Inflammatory macrophage treated with lipopolysaccharide for 1 hour (primary cell): ENCODE results near the gene SPAG16.

Source experiments
- DNase-seq, 2 donors: peaks; one replicate each; pipeline ENCODE4 v3.0.0-alpha.2; 2020 to 2022

SPAG16 gene

GRCh38 chr2:214103276-214104001 lies 819.2 kb downstream of the SPAG16 start:
- DNase-seq = no peak

GRCh38 chr2:214104219-214104618 lies 820.0 kb downstream of the SPAG16 start:
- DNase-seq = no peak

GRCh38 chr2:214104967-214105366 lies 820.7 kb downstream of the SPAG16 start:
- DNase-seq = no peak

DNA sequence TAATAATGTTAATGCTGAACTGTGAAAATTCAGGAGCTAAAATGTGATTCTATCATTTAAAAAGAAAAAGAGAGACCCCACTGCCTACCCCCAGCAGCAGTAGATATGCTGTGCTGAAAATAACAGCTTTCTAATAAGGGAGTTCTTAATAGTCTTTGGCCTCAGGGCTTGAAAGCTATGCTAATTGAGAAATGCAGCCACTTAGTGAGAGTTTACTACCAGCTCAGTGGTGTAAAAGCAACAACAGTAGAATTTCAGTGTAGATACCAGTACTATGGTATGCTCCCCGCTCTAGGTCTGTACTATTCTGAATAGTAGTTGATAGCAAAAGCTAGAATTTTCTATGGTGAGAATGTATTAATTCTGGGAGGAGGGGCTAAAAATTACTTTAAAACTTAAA lies 823.5 kb downstream of the SPAG16 start:
- no peak for DNase-seq

DNA sequence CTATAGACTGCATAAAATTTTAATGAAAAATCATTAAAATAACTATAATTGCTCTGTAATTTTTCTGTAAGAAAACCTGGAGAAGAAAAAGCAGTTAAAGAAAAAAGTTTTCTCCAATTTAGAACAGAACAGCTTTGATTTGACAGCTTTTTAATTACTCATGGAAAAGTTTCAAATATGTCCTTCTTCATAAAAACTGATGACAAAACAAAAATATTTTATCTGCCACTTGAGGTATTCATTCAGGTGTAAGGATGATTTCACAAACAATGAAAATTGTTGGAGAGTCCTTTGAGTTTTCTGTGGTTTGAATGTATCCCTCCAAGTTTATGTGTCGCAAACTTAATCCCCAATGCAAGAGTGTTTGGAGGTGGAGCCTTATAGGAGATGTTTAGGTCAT lies 824.3 kb downstream of the SPAG16 start:
- DNase-seq = no peak

GRCh38 chr2:214117054-214117453 lies 832.8 kb downstream of the SPAG16 start:
- DNase-seq = no peak

GRCh38 chr2:214126135-214126534 lies 841.9 kb downstream of the SPAG16 start:
- no peak for DNase-seq

- no peak for DNase-seq
These were observed 842.9 kb downstream of the SPAG16 start for GRCh38 chr2:214127170-214127569.

DNA sequence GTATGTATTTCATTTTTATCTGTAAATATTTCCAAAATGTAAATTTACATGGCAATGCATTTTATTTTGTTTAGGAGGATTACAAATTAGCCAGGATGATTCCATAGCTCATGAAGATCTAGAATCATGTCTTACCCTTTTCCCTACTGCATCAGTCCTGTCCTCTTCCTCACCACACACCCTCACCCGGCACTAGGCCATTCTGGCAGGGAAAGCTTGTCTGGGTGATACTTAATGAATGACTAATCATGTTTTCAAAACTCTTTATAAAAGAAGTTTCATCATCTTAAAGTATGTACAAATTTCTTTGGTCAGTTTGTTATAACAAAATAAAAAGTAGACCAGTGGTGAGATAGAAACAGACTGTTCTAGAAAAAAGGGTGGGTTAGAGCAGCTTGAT lies 843.3 kb downstream of the SPAG16 start:
- no peak for DNase-seq

- no peak for DNase-seq
These were observed 843.8 kb downstream of the SPAG16 start for GRCh38 chr2:214128040-214128439.

DNA sequence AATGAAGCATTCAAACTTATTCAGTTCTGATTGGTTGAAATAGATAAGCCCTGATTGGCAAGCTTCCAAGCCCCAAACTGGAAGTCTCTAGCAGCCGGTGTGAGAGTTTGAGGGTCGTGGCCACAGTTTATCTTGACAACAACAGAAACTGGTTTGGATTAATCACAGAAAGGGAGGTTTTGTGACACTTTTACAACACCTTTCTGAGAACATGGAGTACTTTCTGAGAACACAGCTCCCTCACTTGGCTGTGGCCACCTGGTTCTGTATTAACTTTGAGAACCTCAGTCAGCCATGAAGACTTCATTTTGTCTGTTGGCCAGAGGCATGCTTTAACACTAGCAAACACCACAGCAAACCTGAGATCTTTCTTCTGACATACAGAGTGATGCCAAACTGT lies 845.9 kb downstream of the SPAG16 start:
- DNase-seq = no peak

GRCh38 chr2:214135966-214136365 lies 851.7 kb downstream of the SPAG16 start:
- DNase-seq = no peak

- DNase-seq = no peak
These were observed 854.5 kb downstream of the SPAG16 start for GRCh38 chr2:214138779-214139178.

DNA sequence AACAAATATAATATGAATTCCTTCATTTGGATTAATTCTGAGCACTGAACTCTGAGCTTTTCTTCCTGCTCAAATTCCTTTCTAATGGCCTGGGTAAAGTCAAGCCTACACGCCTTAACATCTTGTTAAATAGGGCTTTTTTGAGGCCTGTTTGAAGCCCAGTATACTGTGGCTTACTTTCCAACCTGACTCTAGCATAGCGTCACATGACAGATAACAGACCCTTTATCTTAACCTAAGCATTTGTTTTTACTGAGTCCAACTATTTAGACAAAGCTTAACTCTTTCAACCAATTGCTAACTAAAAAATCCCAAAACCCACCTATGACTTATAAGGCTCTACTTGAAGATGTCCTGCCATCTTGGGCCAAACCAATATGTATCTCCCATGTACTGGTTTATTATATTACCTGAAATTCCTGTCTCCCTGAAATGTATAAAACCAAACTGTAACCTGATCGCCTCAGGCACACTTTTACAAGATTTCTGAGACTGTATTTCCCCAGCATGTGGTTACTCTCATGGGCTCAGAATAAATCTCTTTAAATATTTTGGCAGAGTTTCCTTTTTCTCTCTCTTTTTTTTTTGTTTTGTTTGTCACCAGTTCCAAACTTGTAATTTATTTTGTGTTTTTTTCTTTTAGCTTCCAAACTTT lies 855.5 kb downstream of the SPAG16 start:
- no peak for DNase-seq

DNA sequence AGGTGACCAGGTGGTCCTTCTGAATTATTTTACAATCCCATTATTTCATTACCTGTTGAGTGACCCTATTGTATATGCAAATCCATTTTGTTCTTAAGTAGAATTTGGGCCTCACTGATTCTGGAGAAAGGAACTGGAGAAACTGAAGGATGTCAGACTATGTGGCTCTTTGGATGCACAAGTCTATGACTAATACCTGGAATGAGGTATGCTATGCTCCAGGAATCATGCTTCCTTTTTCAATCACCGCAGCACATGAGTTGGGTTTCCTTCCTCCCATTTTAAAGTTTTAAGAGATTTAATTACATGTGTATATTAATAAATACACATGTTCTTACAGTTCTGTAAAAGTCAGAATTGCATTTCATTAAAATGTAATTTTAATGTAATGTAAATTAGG lies 872.7 kb downstream of the SPAG16 start:
- DNase-seq = no peak

DNA sequence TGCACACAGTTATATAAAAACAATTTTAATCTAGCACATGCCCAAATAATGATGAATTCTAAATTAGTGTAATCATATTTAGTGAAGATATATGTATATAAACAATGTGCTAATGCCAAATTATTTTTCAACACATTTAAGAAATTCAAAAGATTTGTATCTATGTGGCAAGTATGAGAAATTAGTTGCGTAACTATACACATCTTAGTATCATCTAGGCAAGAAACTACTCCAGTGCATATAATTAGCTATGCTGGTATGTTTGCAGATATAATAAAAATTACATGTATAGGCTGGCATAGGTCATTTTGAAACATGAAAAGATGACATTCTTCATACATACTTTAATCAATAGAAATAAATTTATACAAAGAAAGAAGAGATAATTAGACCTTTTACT lies 874.6 kb downstream of the SPAG16 start:
- no peak for DNase-seq

GRCh38 chr2:214169281-214169680 lies 885.0 kb downstream of the SPAG16 start:
- DNase-seq = no peak

- no peak for DNase-seq
These were observed 885.5 kb downstream of the SPAG16 start for GRCh38 chr2:214169736-214170135.

DNA sequence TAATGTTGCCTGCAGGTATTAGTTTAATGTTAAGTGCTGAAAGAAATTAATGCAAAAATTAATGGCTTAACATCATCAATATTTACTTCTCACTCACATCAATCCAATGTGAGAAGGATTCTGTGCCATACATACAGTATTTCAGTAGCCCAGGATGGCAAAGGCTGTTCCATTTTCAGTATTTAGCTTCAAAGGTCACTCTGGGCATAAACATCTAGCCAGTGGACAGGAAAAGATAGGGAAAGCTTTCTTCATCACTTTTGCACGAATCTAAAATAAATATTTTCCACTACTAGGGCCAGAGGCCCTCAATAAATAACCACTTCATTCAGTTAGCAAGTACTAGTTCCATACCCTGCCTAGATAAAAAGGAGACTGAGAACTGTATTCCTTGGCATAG lies 890.3 kb downstream of the SPAG16 start:
- DNase-seq = no peak

DNA sequence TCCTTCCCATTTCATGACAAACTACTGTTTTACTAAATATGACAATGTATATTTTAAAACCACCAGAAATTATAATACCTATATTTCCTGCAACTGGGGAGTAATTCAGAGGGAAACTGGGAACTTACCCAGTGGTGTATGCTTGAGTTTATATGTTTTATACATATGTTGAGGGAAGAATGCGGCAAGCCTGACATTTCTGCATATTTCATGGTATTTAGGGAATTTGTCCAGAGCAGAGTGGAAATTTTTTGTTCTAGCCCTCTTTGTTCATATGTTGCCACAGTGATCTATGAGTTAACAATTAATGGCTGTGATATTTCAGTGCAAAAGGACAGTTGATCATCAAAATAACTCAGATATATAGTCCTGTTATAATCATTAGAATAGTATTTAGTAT lies 895.8 kb downstream of the SPAG16 start:
- DNase-seq = no peak

GRCh38 chr2:214180686-214181085 lies 896.4 kb downstream of the SPAG16 start:
- no peak for DNase-seq

DNA sequence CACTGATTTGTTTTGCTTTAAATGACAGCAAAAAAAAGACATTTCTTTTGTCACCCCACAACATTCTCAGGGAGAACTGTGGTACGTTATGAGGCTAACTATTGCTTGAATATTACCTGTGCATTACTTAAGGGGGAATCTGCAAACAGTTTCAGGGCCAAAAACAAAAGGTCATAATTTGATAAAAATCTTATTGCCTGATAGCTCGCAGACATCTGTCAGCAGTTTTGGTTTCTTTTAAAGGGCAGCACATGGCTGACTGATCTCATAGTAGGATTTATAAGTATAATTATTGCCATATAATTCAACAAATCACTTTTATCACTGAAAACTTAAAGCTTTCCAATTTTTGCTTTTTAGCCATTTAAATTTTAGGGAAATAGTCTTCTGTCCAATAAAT lies 900.2 kb downstream of the SPAG16 start:
- no peak for DNase-seq

DNA sequence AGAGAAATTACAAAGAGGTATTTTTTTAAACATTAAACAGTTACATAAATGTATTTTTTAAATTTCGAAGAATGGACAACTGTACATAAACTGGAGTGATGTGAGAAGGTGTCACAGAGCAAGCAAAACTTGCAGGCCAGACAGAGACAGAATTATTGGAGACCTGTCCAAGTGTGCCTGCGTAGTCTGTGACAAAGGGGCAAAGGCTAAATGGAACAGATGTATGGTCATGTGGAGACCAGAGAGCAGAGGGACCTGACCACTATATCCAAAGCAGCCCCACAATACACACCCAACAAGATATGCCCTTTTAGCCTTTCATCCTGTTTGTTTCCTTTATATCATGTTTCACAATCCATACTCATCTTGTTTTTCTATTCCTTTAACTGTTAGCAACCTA lies 901.3 kb downstream of the SPAG16 start:
- no peak for DNase-seq

GRCh38 chr2:214192711-214193110 lies 908.4 kb downstream of the SPAG16 start:
- DNase-seq = no peak

DNA sequence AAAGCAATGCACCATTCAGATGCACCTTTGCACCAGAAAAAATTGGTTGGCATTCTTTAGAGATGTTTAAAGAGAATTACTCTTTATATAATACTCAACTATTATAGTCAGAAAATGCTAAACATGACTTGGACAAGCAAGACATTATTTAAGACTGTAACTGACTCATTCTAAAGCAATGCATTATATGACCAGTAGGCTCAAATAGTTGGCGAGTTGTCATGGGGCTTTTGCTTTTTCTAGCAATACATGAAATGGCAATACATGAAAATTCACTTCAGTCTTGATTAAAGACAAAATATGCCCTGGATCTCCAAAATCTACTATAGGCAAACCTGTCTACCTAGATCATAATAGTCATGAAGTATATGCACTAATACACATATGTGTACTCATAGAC lies 909.7 kb downstream of the SPAG16 start:
- no peak for DNase-seq
